Neural progenitor cell (in vitro differentiated cells): Measurements from ENCODE around the gene ASB2.

ENCODE experiments used
- EZH2 ChIP-seq: fragments of 200-600 bp; sonication (generic); IDR thresholded peaks from 2 replicates; pipeline ENCODE4 v1.6.1; 2017; ENCODE audit warnings: antibody characterized with exemption, mild to moderate bottlenecking, moderate library complexity
- EZH2phosphoT487 ChIP-seq: fragments of 200-600 bp; sonication (generic); IDR thresholded peaks from 2 replicates; pipeline ENCODE4 v1.6.1; 2017; ENCODE audit warnings: antibody characterized with exemption
- TF ChIP-seq, protein P1 (sequence below): fragments of 200-600 bp; sonication (generic); IDR thresholded peaks from 2 replicates; pipeline ENCODE4 v1.5.1; 2017; ENCODE audit warnings: antibody characterized with exemption, mild to moderate bottlenecking

DNA sequence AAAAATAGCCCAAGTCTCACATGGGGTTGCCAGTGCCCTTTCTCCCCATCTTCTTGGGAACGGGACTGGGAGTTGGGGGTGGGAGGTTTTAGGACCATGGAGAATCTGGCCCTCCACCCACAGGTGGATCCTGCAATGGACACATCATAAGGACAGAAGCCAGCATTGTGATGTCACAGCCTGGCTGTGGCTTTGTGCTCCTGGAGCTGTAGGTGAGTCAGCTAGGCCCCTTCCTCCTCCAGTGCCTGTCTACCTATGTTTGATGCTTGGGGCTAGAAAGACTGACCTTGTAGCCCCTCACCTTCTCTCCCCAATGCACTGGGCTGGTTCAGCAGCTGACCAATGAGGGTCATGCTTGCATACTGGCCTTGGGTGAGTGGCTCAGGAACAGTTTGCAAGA is 20.7 kb upstream of the ASB2 start, which contains the start of gene CCDC197:
- TF ChIP-seq EZH2phosphoT487 (no peak), EZH2 (no peak)
- TF ChIP-seq, protein P1, sequence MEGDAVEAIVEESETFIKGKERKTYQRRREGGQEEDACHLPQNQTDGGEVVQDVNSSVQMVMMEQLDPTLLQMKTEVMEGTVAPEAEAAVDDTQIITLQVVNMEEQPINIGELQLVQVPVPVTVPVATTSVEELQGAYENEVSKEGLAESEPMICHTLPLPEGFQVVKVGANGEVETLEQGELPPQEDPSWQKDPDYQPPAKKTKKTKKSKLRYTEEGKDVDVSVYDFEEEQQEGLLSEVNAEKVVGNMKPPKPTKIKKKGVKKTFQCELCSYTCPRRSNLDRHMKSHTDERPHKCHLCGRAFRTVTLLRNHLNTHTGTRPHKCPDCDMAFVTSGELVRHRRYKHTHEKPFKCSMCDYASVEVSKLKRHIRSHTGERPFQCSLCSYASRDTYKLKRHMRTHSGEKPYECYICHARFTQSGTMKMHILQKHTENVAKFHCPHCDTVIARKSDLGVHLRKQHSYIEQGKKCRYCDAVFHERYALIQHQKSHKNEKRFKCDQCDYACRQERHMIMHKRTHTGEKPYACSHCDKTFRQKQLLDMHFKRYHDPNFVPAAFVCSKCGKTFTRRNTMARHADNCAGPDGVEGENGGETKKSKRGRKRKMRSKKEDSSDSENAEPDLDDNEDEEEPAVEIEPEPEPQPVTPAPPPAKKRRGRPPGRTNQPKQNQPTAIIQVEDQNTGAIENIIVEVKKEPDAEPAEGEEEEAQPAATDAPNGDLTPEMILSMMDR = no peak
